Common myeloid progenitor, CD34-positive (primary cell): ENCODE results near the gene DUSP8.

ENCODE experiments used
- CTCF ChIA-PET: fragments of 350-600 bp; sonication (Branson Sonifier 250); formaldehyde crosslinking; loops from one replicate; lab custom pipeline; 2021; ENCODE audit warnings: antibody characterized with exemption; lab: Charles Lee
- POLR2A ChIA-PET: fragments of 350-600 bp; sonication (Branson Sonifier 250); formaldehyde crosslinking; loops from one replicate; lab custom pipeline; 2021; ENCODE audit warnings: antibody characterized with exemption; lab: Charles Lee
- DNase-seq, 3 donors: peaks; one replicate each; pipeline versions ENCODE4 v3.0.0 to v3.0.0-alpha.2; 2013
- H3K27ac ChIP-seq, 2 experiments: 1 replicate in 1 of 2; 2 replicates in 1 of 2; pipeline ENCODE4 v1.7.0; 2013; ENCODE audit warnings: inconsistent platforms in 2 of 2, low read length in 2 of 2, mild to moderate bottlenecking in 2 of 2, low read depth in 1 of 2, moderate library complexity in 1 of 2; ENCODE audit not compliant: severe bottlenecking in 2 of 2, insufficient read depth in 1 of 2, poor library complexity in 1 of 2
- H3K27me3 ChIP-seq, 5 experiments: replicated peaks in 2 of 5; 1 replicate in 3 of 5; 2 replicates in 2 of 5; pipeline versions ENCODE4 v1.6.1 to v1.7.0; 2013; ENCODE audit warnings: low read length in 4 of 5, mild to moderate bottlenecking in 2 of 5, moderate library complexity in 2 of 5, inconsistent platforms in 1 of 5; ENCODE audit not compliant: insufficient read depth in 5 of 5, control insufficient read depth in 4 of 5
- H3K36me3 ChIP-seq, 4 experiments: 1 replicate in 2 of 4; 2 replicates in 2 of 4; pipeline versions ENCODE4 v1.6.1 to v1.7.0; 2013; ENCODE audit warnings: low read length in 3 of 4, control low read depth in 1 of 4, mild to moderate bottlenecking in 1 of 4; ENCODE audit not compliant: control insufficient read depth in 4 of 4, insufficient read depth in 4 of 4
- H3K4me1 ChIP-seq, 4 experiments: 1 replicate in 3 of 4; 2 replicates in 1 of 4; pipeline versions ENCODE4 v1.6.1 to v1.7.1; 2013; ENCODE audit warnings: low read length in 3 of 4, mild to moderate bottlenecking in 3 of 4, control low read depth in 1 of 4, inconsistent platforms in 1 of 4, moderate library complexity in 1 of 4; ENCODE audit not compliant: control insufficient read depth in 4 of 4, insufficient read depth in 4 of 4; ENCODE audit errors: control extremely low read depth in 1 of 4
- H3K4me3 ChIP-seq, 7 experiments: 1 replicate in 4 of 7; 2 replicates in 3 of 7; pipeline versions ENCODE4 v1.5.1 to v1.7.0; 2013; ENCODE audit warnings: mild to moderate bottlenecking in 7 of 7, low read length in 6 of 7, moderate library complexity in 6 of 7, inconsistent platforms in 2 of 7, low read depth in 2 of 7, control low read depth in 1 of 7; ENCODE audit not compliant: insufficient read depth in 4 of 7, control insufficient read depth in 1 of 7; ENCODE audit errors: extremely low read depth in 1 of 7
- H3K9me3 ChIP-seq, 5 experiments: 1 replicate in 4 of 5; 2 replicates in 1 of 5; pipeline versions ENCODE4 v1.6.1 to v1.7.1; 2013; ENCODE audit warnings: low read length in 4 of 5, mild to moderate bottlenecking in 2 of 5, inconsistent platforms in 1 of 5, low read depth in 1 of 5, moderate library complexity in 1 of 5; ENCODE audit not compliant: control insufficient read depth in 4 of 5, insufficient read depth in 2 of 5; ENCODE audit errors: control extremely low read depth in 1 of 5
- WGBS: methylation state at CpG from one replicate; pipeline ENCODE4 v1.1.5; 2013; ENCODE audit not compliant: insufficient coverage; 5-methylcytosine and 5-hydroxymethylcytosine counted together

DUSP8 gene

GRCh38 chr11:1529774-1530173, 42.3 kb downstream of the DUSP8 start:
- Histone ChIP-seq H3K4me1 (peaks cover 0 to 6% (median 6%) of the 10 kb centered on the region in 4 experiments), H3K36me3 (peaks cover 0 to 17% (median 9%) of the 10 kb centered on the region in 4 experiments), H3K4me3 (no peak overlapping the region), H3K9me3 (no peaks in the 10 kb centered on the region), H3K27ac (no peak overlapping the region), H3K27me3 (no peaks in the 10 kb centered on the region)
- WGBS, result 94% methylated on average over 3 of the region's 5 CpGs
- no peak for DNase-seq
- ChIA-PET CTCF (interaction anchor here (1.1 kb wide), 1 partner anchor 61 kb away, joined by 3 read pairs; no protein-coding TSS in a partner anchor), POLR2A (no interaction called here)

- H3K9me3 ChIP-seq, result no peaks in the 10 kb centered on the region
- H3K27me3 ChIP-seq, result no peaks in the 10 kb centered on the region
- POLR2A ChIA-PET, result interaction anchor here (0.6 kb wide), 1 partner anchor 146 kb away, joined by 3 read pairs; no protein-coding TSS in a partner anchor
- H3K4me3 ChIP-seq, result no peak overlapping the region
- no peak overlapping the region for H3K27ac ChIP-seq
- H3K36me3 ChIP-seq, result peaks cover 0 to 13% (median 7%) of the 10 kb centered on the region in 4 experiments
- WGBS, result 97% methylated on average over 16 of the region's 17 CpGs
- DNase-seq, result no peak
- H3K4me1 ChIP-seq, result peaks cover 0 to 6% (median 6%) of the 10 kb centered on the region in 4 experiments
- CTCF ChIA-PET, result interaction anchor here (1.1 kb wide), 1 partner anchor 61 kb away, joined by 3 read pairs; no protein-coding TSS in a partner anchor
Observed at GRCh38 chr11:1529286-1529685, 42.8 kb downstream of the DUSP8 start.

GRCh38 chr11:1528710-1529109, 43.4 kb downstream of the DUSP8 start:
- H3K4me3 ChIP-seq, result no peak overlapping the region
- H3K9me3 ChIP-seq, result no peaks in the 10 kb centered on the region
- peaks cover 0 to 6% (median 6%) of the 10 kb centered on the region in 4 experiments for H3K4me1 ChIP-seq
- H3K36me3 ChIP-seq, result peaks cover 0 to 13% (median 8%) of the 10 kb centered on the region in 4 experiments
- WGBS, result 100% methylated on average over 9 of the region's 10 CpGs
- POLR2A ChIA-PET, result interaction anchor here (0.6 kb wide), 1 partner anchor 145 kb away, joined by 3 read pairs; no protein-coding TSS in a partner anchor
- no peak for DNase-seq
- H3K27me3 ChIP-seq, result no peaks in the 10 kb centered on the region
- CTCF ChIA-PET, result interaction anchor here (1.1 kb wide), 1 partner anchor 60 kb away, joined by 3 read pairs; no protein-coding TSS in a partner anchor
- H3K27ac ChIP-seq, result no peak overlapping the region

GRCh38 chr11:1526785-1527184, 45.3 kb downstream of the DUSP8 start:
- DNase-seq, result no peak
- 88% methylated on average over 12 of the region's 15 CpGs for WGBS
- Histone ChIP-seq H3K9me3 (no peaks in the 10 kb centered on the region), H3K27ac (no peak overlapping the region), H3K27me3 (no peaks in the 10 kb centered on the region), H3K4me1 (peaks cover 0 to under 1% (median 0%) of the 10 kb centered on the region in 4 experiments), H3K4me3 (no peak overlapping the region), H3K36me3 (peaks cover 0 to 5% (median 0%) of the 10 kb centered on the region in 4 experiments)
- ChIA-PET CTCF (interaction anchor here (1.0 kb wide), 1 partner anchor 13 kb away, joined by 3 read pairs; no protein-coding TSS in a partner anchor), POLR2A (no interaction called here)

GRCh38 chr11:1523779-1524178, 48.3 kb downstream of the DUSP8 start:
- ChIA-PET POLR2A (no interaction called here), CTCF (interaction anchor here (2.0 kb wide), 1 partner anchor 8 kb away, joined by 7 read pairs; no protein-coding TSS in a partner anchor)
- H3K4me1 ChIP-seq, result peaks cover 0 to 4% (median 0%) of the 10 kb centered on the region in 4 experiments

GRCh38 chr11:1523077-1523476, 49.0 kb downstream of the DUSP8 start:
- ChIA-PET POLR2A (no interaction called here), CTCF (interaction anchor here (0.8 to 2.0 kb wide), 3 partner anchors 9 to 43 kb away, joined by 3 to 7 read pairs (median 5); no protein-coding TSS in a partner anchor)
- H3K27me3 ChIP-seq, result no peaks in the 10 kb centered on the region

More at GRCh38 chr11:1523779-1524178, 48.3 kb downstream of the DUSP8 start:
- WGBS, result 80% methylated on average over 4 of the region's 4 CpGs
- peaks cover 0 to 5% (median 0%) of the 10 kb centered on the region in 4 experiments for H3K36me3 ChIP-seq
- DNase-seq, result no peak
- H3K4me3 ChIP-seq, result no peak overlapping the region
- H3K27me3 ChIP-seq, result no peaks in the 10 kb centered on the region
- no peaks in the 10 kb centered on the region for H3K9me3 ChIP-seq
- H3K27ac ChIP-seq, result no peak overlapping the region

GRCh38 chr11:1522081-1522424, 50.0 kb downstream of the DUSP8 start:
- Histone ChIP-seq H3K27ac (no peak overlapping the region), H3K36me3 (peaks cover 0 to 5% (median 0%) of the 10 kb centered on the region in 4 experiments), H3K4me3 (no peak overlapping the region), H3K9me3 (no peaks in the 10 kb centered on the region), H3K4me1 (peaks cover 0 to 4% (median 0%) of the 10 kb centered on the region in 4 experiments), H3K27me3 (no peaks in the 10 kb centered on the region)
- no peak for DNase-seq
- 95% methylated on average over 4 of the region's 8 CpGs for WGBS
- CTCF ChIA-PET, result interaction anchor here (0.7 to 2.0 kb wide), 4 partner anchors 8 to 24 kb away, joined by 3 to 7 read pairs (median 4); no protein-coding TSS in a partner anchor
- POLR2A ChIA-PET, result interaction anchor here (0.6 kb wide), 2 partner anchors 76 to 523 kb away, joined by 3 to 5 read pairs; no protein-coding TSS in a partner anchor

More at GRCh38 chr11:1523077-1523476, 49.0 kb downstream of the DUSP8 start:
- Histone ChIP-seq H3K4me1 (peaks cover 0 to 4% (median 0%) of the 10 kb centered on the region in 4 experiments), H3K9me3 (no peaks in the 10 kb centered on the region), H3K27ac (no peak overlapping the region), H3K4me3 (no peak overlapping the region), H3K36me3 (peaks cover 0 to 5% (median 0%) of the 10 kb centered on the region in 4 experiments)
- 94% methylated on average over 2 of the region's 6 CpGs for WGBS
- no peak for DNase-seq
